Osteoblast (primary cell): ENCODE data around the gene SPRED3. TPM values are rescaled to one million over a fixed set of nuclear protein-coding genes. Genes with fewer than 3 reads are reported as not detected.

Source experiments
- DNase-seq: peaks from one replicate; pipeline ENCODE4 v3.0.0; 2011; ENCODE audit warnings: low spot score, mixed read lengths; ENCODE audit not compliant: insufficient read length; ENCODE audit errors: missing footprints
- H2AFZ ChIP-seq: 2 replicates; pipeline ENCODE4 v1.6.0; 2011; ENCODE audit warnings: mild to moderate bottlenecking, low read length
- H3K27ac ChIP-seq: 2 replicates; pipeline ENCODE4 v1.5.1; 2011; ENCODE audit warnings: mild to moderate bottlenecking, low read depth, low read length, moderate library complexity
- H3K27me3 ChIP-seq: 2 replicates; pipeline ENCODE4 v1.6.0; 2012; ENCODE audit warnings: mild to moderate bottlenecking, control low read depth, inconsistent platforms, low read length, moderate library complexity; ENCODE audit not compliant: insufficient read depth
- H3K36me3 ChIP-seq: 2 replicates; pipeline ENCODE4 v1.5.1; 2011; ENCODE audit warnings: mild to moderate bottlenecking, low read length, control low read depth, moderate library complexity; ENCODE audit not compliant: insufficient read depth
- H3K4me1 ChIP-seq: 2 replicates; pipeline ENCODE4 v1.5.1; 2011; ENCODE audit warnings: mild to moderate bottlenecking, low read length, control low read depth, moderate library complexity; ENCODE audit not compliant: insufficient read depth
- H3K4me2 ChIP-seq: 2 replicates; pipeline ENCODE4 v1.6.0; 2011; ENCODE audit warnings: mild to moderate bottlenecking, low read length; ENCODE audit not compliant: insufficient read depth
- H3K4me3 ChIP-seq: fragments of 200-600 bp; sonication (generic); 3 replicates; pipeline ENCODE4 v1.5.1; 2012; ENCODE audit warnings: mild to moderate bottlenecking, low read length, inconsistent platforms; ENCODE audit not compliant: insufficient read depth
- H3K79me2 ChIP-seq: 2 replicates; pipeline ENCODE4 v1.6.0; 2012; ENCODE audit warnings: mild to moderate bottlenecking, low read length, control low read depth, inconsistent platforms; ENCODE audit not compliant: insufficient read depth
- H3K9me3 ChIP-seq: 2 replicates; pipeline ENCODE4 v1.5.1; 2011; ENCODE audit warnings: low read depth, low read length, control low read depth
- H4K20me1 ChIP-seq: 2 replicates; pipeline ENCODE4 v1.6.0; 2012; ENCODE audit warnings: mild to moderate bottlenecking, low read length, control low read depth; ENCODE audit not compliant: insufficient read depth
- total RNA-seq: library from RNA; depleted of rRNA; stranded (reverse); fragments of >200 nt; gene quantifications from 2 replicates; pipeline ENCODE4 v1.2.3, GENCODE V29; 2012
- TF ChIP-seq, protein P1 (sequence below): IDR thresholded peaks from 2 replicates; pipeline ENCODE4 v1.5.1; 2011; ENCODE audit warnings: mild to moderate bottlenecking, low read depth, low read length, moderate library complexity; ENCODE audit errors: extremely low read depth

The SPRED3 gene
- total RNA-seq, 1 donor: 2.2 TPM

DNA sequence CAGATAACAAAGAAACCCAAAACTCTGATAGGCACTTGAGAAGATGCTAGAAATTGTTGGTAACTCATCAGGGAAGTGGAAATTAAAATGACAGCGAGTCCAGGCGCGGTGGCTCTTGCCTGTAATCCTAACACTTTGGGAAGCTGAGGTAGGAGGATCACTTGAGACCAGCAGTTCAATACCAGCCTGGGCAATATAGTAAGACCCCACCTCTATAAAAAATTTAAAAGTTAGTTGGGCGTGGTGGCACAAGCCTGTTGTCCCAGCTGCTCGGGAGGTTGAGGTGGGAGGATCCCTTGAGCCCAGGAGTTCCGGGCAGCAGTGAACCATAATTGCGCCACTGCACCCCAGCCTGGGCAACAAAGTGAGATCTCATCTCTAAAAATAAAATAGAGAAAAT lies 42.4 kb downstream of the SPRED3 start:
- Histone ChIP-seq H2AFZ (no peak overlapping the region), H3K79me2 (no peaks in the 10 kb centered on the region), H3K27me3 (peaks cover 10% of the 10 kb centered on the region), H3K36me3 (no peaks in the 10 kb centered on the region), H4K20me1 (no peaks in the 10 kb centered on the region), H3K4me3 (no peak overlapping the region), H3K4me2 (no peak overlapping the region), H3K9me3 (no peaks in the 10 kb centered on the region), H3K27ac (no peak overlapping the region), H3K4me1 (no peaks in the 10 kb centered on the region)
- TF ChIP-seq, protein P1, sequence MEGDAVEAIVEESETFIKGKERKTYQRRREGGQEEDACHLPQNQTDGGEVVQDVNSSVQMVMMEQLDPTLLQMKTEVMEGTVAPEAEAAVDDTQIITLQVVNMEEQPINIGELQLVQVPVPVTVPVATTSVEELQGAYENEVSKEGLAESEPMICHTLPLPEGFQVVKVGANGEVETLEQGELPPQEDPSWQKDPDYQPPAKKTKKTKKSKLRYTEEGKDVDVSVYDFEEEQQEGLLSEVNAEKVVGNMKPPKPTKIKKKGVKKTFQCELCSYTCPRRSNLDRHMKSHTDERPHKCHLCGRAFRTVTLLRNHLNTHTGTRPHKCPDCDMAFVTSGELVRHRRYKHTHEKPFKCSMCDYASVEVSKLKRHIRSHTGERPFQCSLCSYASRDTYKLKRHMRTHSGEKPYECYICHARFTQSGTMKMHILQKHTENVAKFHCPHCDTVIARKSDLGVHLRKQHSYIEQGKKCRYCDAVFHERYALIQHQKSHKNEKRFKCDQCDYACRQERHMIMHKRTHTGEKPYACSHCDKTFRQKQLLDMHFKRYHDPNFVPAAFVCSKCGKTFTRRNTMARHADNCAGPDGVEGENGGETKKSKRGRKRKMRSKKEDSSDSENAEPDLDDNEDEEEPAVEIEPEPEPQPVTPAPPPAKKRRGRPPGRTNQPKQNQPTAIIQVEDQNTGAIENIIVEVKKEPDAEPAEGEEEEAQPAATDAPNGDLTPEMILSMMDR: no peak
- peak; percentile 55 for DNase-seq

DNA sequence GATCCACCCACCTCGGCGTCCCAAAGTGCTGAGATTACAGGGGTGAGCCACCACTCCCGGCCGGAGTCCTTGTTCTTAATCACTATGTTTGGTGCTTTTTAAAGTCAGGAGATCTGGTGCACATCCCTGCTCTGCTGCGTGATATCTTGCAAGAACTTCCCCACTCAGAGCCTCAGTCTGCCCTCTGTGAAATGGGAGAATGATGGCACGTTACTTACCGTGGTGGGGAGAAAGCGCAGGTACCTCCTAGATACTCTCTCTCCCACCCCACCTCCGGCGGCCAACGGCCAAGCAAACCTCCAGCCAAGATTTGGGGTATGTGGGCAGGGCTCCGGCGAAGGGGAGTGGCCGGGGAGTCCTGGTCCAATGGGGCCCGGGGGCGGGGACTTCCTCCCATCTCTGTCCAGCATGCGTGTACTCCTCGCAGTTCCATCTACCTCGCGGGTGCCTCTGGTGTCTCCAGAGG lies 44.8 kb downstream of the SPRED3 start, which contains the start of gene RYR1:
TSS of gene RYR1 (plus strand) at position 424 of the 466 bp plus-strand sequence. CDS start 139 bp downstream, outside the sequence.
- Histone ChIP-seq H3K9me3 (no peaks in the 10 kb centered on the region), H3K27me3 (peaks cover 7% of the 10 kb centered on the region), H2AFZ (no peak within 1 kb of the TSS), H3K27ac (no peak within 1 kb of the TSS), H3K79me2 (no peaks in the 10 kb centered on the region), H4K20me1 (no peaks in the 10 kb centered on the region), H3K4me3 (no peak within 1 kb of the TSS), H3K36me3 (no peaks in the 10 kb centered on the region), H3K4me2 (no peak within 1 kb of the TSS), H3K4me1 (no peaks in the 10 kb centered on the region)
- peak; percentile 90 for DNase-seq
- TF ChIP-seq, protein P1: no peak

DNA sequence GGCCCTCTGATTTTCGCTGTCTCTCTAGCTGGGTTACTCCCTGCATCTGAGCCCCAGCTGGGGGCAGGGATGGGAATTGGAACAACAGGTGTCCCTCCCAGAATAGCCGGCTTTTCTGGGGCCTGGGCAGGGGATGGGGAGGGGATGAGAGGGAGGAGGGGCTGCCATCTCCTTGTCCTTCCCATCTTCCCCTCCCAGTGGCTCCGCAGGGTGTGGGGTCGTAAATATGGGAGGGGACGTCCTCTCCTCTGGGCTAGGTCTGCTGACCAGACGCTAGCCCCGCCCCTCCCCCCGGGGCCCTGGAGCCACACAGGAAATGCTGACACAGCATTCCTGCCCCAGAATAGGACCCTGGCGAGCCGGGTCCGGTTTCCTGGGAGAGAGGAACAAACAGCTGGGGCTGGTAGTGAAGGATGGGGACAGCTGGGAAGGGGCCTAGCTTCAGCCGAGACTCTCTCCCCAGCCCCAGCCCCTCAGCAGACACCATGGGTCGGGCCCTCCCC lies 46.1 kb downstream of the SPRED3 start:
- TF ChIP-seq, protein P1: no peak
- Histone ChIP-seq H4K20me1 (no peaks in the 10 kb centered on the region), H3K27ac (no peak overlapping the region), H3K4me2 (no peak overlapping the region), H3K27me3 (peaks cover 2% of the 10 kb centered on the region), H3K4me3 (no peak overlapping the region), H3K4me1 (no peaks in the 10 kb centered on the region), H2AFZ (no peak overlapping the region), H3K9me3 (no peaks in the 10 kb centered on the region), H3K36me3 (no peaks in the 10 kb centered on the region), H3K79me2 (no peaks in the 10 kb centered on the region)
- peak; percentile 13 for DNase-seq

DNA sequence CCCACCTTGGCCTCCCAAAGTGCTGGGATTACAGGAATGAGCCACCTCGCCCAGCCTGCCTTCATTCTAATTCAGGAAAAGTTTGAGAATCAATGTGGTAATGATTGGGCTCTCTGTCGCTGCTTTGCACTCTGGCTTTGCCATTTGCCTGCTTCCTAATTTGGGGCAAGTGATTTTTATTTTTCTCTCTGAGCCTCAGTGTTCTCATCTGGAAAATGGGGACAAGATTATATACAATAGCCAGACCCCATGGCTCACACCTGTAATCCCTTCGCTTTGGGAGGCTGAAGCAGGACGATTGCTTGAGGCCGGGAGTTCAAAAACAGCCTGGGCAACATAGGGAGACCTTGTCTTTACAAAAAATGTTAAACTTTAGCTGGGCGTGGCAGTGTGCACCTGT lies 48.8 kb downstream of the SPRED3 start:
- Histone ChIP-seq H3K4me1 (no peaks in the 10 kb centered on the region), H3K79me2 (no peaks in the 10 kb centered on the region), H3K27ac (no peak overlapping the region), H3K27me3 (no peaks in the 10 kb centered on the region), H4K20me1 (no peaks in the 10 kb centered on the region), H2AFZ (no peak overlapping the region), H3K4me3 (no peak overlapping the region), H3K36me3 (no peaks in the 10 kb centered on the region), H3K4me2 (no peak overlapping the region), H3K9me3 (no peaks in the 10 kb centered on the region)
- no peak for DNase-seq
- TF ChIP-seq, protein P1: no peak
